PC-9 (cell line): Measurements from ENCODE around the gene MEAF6.

Experiments
- CTCF ChIP-seq: fragments of 200-600 bp; sonication (generic); conservative IDR thresholded peaks from 2 replicates; pipeline ENCODE4 v1.6.1; 2017; ENCODE audit warnings: mixed run types, antibody characterized with exemption, mild to moderate bottlenecking, moderate library complexity
- EZH2 ChIP-seq: fragments of 200-600 bp; sonication (generic); IDR thresholded peaks from 2 replicates; pipeline ENCODE4 v1.8.0; 2017; ENCODE audit warnings: antibody characterized with exemption, low read depth

- TF ChIP-seq CTCF (peak; percentile 44; the same call in 1 of the 2 replicates), EZH2 (no peak)
Observed at GRCh38 chr1:37509181-37509580, 5.4 kb downstream of the MEAF6 start.
